K562 (cell line): Measurements from ENCODE around the gene PCNX3. TPM values are rescaled to one million over a fixed set of nuclear protein-coding genes. Genes with fewer than 3 reads are reported as not detected.

Experiments
- ATAC-seq: fragments of 200-7000 bp; cut with Tn5 transposase; 3 replicates; pipeline ENCODE4 v1.9.1; 2020; ENCODE audit warnings: moderate library complexity
- BruUV-seq: library from RNA; stranded (reverse); fragments of 400-500 nt; replicated peaks from 2 replicates; lab custom pipeline; 2021; lab: Mats Ljungman, UMichigan
- CTCF ChIA-PET: fragments of 300-600 bp; formaldehyde crosslinking; extraction: SDS; loops from one replicate; lab custom pipeline; 2021; ENCODE audit warnings: low intra/inter-chr PET ratio; lab: Yijun Ruan, JAX
- POLR2A ChIA-PET: fragments of 300-600, 350-650 bp; sonication (Branson Sonifier 250); formaldehyde crosslinking; extraction: SDS; loops from one replicate; lab custom pipeline; 2021; ENCODE audit warnings: antibody characterized with exemption, inconsistent platforms; lab: Yijun Ruan, JAX
- DNase-seq, 4 experiments: peaks; one replicate each; pipeline versions ENCODE4 v3.0.0 to v3.0.0-alpha.2; 2011 to 2018; ENCODE audit warnings: low spot score in 3 of 4, mixed read lengths in 3 of 4; ENCODE audit errors: extremely low read depth in 1 of 4
- FAIRE-seq: peaks from 2 replicates; lab custom pipeline; 2011; peaks lifted over from hg19 to GRCh38; lab: Jason Lieb, UNC
- H2AFZ ChIP-seq: 2 replicates; pipeline ENCODE4 v1.6.0; 2011; ENCODE audit warnings: low read depth, low read length, control low read depth, inconsistent platforms
- H3K27ac ChIP-seq: fragments of 200-600 bp; 3 replicates; pipeline ENCODE4 v1.8.0; 2011; ENCODE audit warnings: low read depth, mild to moderate bottlenecking, control low read depth, inconsistent platforms, low read length, moderate library complexity, mixed read lengths; ENCODE audit errors: extremely low read depth
- H3K27me3 ChIP-seq, 2 experiments: fragments of 300-600 bp in 1 of 2; 2 replicates in 1 of 2; 3 replicates in 1 of 2; pipeline versions ENCODE4 v1.6.0 to v1.8.0; 2011; ENCODE audit warnings: inconsistent platforms in 2 of 2, low read length in 2 of 2, mild to moderate bottlenecking in 1 of 2, mixed read lengths in 1 of 2, moderate library complexity in 1 of 2; ENCODE audit not compliant: control insufficient read depth in 2 of 2, insufficient read depth in 2 of 2
- H3K36me3 ChIP-seq: fragments of 300-600 bp; 3 replicates; pipeline ENCODE4 v1.8.0; 2011; ENCODE audit warnings: mild to moderate bottlenecking, low read length, inconsistent platforms; ENCODE audit not compliant: control insufficient read depth, insufficient read depth
- H3K4me1 ChIP-seq, 2 experiments: fragments of 200-600 bp in 1 of 2; replicated peaks in 1 of 2; 2 replicates in 1 of 2; 3 replicates in 1 of 2; pipeline versions ENCODE4 v1.5.1 to v1.8.0; 2011; ENCODE audit warnings: inconsistent platforms in 2 of 2, low read length in 2 of 2, mild to moderate bottlenecking in 1 of 2, mixed read lengths in 1 of 2, moderate library complexity in 1 of 2; ENCODE audit not compliant: control insufficient read depth in 2 of 2, insufficient read depth in 2 of 2
- H3K4me2 ChIP-seq: 2 replicates; pipeline ENCODE4 v1.6.1; 2011; ENCODE audit warnings: low read length, control low read depth, inconsistent platforms, mixed read lengths; ENCODE audit not compliant: insufficient read depth
- H3K4me3 ChIP-seq: fragments of 200-600 bp; sonication (generic), shearing (Covaris generic); 2 replicates; pipeline ENCODE4 v1.5.1; 2016; ENCODE audit warnings: control low read depth, inconsistent platforms
- H3K79me2 ChIP-seq: fragments of 200-600 bp; 3 replicates; pipeline ENCODE4 v1.8.0; 2011; ENCODE audit warnings: low read length, inconsistent platforms; ENCODE audit not compliant: control insufficient read depth, insufficient read depth
- H3K9ac ChIP-seq, 2 experiments: 2 replicates each; pipeline versions ENCODE4 v1.6.0 to v1.6.1; 2011; ENCODE audit warnings: low read depth in 2 of 2, low read length in 2 of 2, control low read depth in 1 of 2, inconsistent platforms in 1 of 2, mild to moderate bottlenecking in 1 of 2, mixed read lengths in 1 of 2; ENCODE audit not compliant: insufficient read depth in 1 of 2
- H3K9me1 ChIP-seq: one replicate; pipeline ENCODE4 v1.6.0; 2011; ENCODE audit warnings: inconsistent platforms, mild to moderate bottlenecking, low read length, moderate library complexity; ENCODE audit not compliant: control insufficient read depth, insufficient read depth
- H3K9me3 ChIP-seq: replicated peaks from 2 replicates; pipeline ENCODE4 v1.5.1; 2011; ENCODE audit warnings: low read depth, low read length, inconsistent platforms; ENCODE audit not compliant: control insufficient read depth, insufficient read depth
- H4K20me1 ChIP-seq: replicated peaks from 2 replicates; pipeline ENCODE4 v1.6.1; 2011; ENCODE audit warnings: low read length, inconsistent platforms, mixed read lengths; ENCODE audit not compliant: control insufficient read depth, insufficient read depth
- FOXP1 ChIP-seq: sonication (generic); formaldehyde crosslinking; IDR thresholded peaks from 2 replicates; pipeline ENCODE4 v1.8.0; 2022; ENCODE audit warnings: mild to moderate bottlenecking, missing genetic modification reagents
- PYGO2 ChIP-seq: fragments of 450-650 bp; IDR thresholded peaks from 2 replicates; pipeline ENCODE4 v1.6.1; 2016; ENCODE audit warnings: mild to moderate bottlenecking, missing genetic modification characterization, moderate library complexity, missing compliant biosample characterization
- ZNF143 ChIP-seq: sonication (generic); formaldehyde crosslinking; IDR thresholded peaks from 2 replicates; pipeline ENCODE4 v1.9.0; 2022; ENCODE audit warnings: mild to moderate bottlenecking, missing genetic modification reagents
- ZNF23 ChIP-seq: fragments of 250-450 bp; sonication (Bioruptor Pico); IDR thresholded peaks from 2 replicates; pipeline ENCODE4 v1.4.0; 2020; ENCODE audit warnings: mild to moderate bottlenecking
- WGBS: fragments of 100-300 bp; shearing (Covaris generic); methylation state at CpG from one replicate; pipeline ENCODE4 v1.1.6; 2016; ENCODE audit warnings: low coverage, mixed read lengths; ENCODE audit not compliant: insufficient coverage; ENCODE audit errors: missing lambda C conversion rate; 5-methylcytosine and 5-hydroxymethylcytosine counted together
- in situ Hi-C: fragments of 300-500 bp; cut with MboI; formaldehyde crosslinking; loops from 4 replicates; pipeline ENCODE4 v1.15.0; 2018; ENCODE audit warnings: inconsistent platforms, mixed read lengths
- intact Hi-C: fragments of 100-400 bp; cut with micrococcal nuclease; formaldehyde crosslinking; loops from 2 replicates; pipeline ENCODE4 v1.14.2; 2022
- polyA plus RNA-seq, 8 experiments: library from polyadenylated mRNA; depleted of rRNA in 4 of 8; stranded (reverse) in 5 of 8; unstranded in 3 of 8; fragments of >200 nt; fragmentation: Nextera tagmentation in 2 of 8; fragmentation: Illumina TruSeq in 1 of 8; extraction: Ambion mirVana in 2 of 8; extraction: Trizol in 1 of 8; gene quantifications; 2 replicates each; pipeline versions ENCODE4 v1.2.1 to v1.2.3, GENCODE V29; 2011 to 2014; ENCODE audit warnings: inconsistent platforms in 1 of 8, missing spikeins in 1 of 8
- total RNA-seq, 7 experiments: library from RNA; depleted of rRNA in 6 of 7; stranded (reverse); fragments of >200 nt in 6 of 7; fragmentation: Illumina TruSeq in 2 of 7; extraction: Trizol in 2 of 7; gene quantifications; 2 replicates each; pipeline versions ENCODE4 v1.2.1 to v1.2.3, GENCODE V29; 2011 to 2021; ENCODE audit warnings: low replicate concordance in 1 of 7
- TF ChIP-seq, protein P1 (sequence below): fragments of 250-450 bp; sonication (Bioruptor Pico); IDR thresholded peaks from 2 replicates; pipeline ENCODE4 v1.9.0; 2021; ENCODE audit warnings: mild to moderate bottlenecking
- TF ChIP-seq, protein P2 (sequence below): sonication (generic); formaldehyde crosslinking; IDR thresholded peaks from 2 replicates; pipeline ENCODE4 v1.8.0; 2023; ENCODE audit warnings: missing genetic modification reagents, mild to moderate bottlenecking, borderline replicate concordance

PCNX3 gene
- total and polyA plus RNA-seq, 9 of the 15 experiments (the other 6 are each of a cell fraction or from before 2014, with no cell fraction given): 0.11 to 47.8 (median 12.8) TPM

DNA sequence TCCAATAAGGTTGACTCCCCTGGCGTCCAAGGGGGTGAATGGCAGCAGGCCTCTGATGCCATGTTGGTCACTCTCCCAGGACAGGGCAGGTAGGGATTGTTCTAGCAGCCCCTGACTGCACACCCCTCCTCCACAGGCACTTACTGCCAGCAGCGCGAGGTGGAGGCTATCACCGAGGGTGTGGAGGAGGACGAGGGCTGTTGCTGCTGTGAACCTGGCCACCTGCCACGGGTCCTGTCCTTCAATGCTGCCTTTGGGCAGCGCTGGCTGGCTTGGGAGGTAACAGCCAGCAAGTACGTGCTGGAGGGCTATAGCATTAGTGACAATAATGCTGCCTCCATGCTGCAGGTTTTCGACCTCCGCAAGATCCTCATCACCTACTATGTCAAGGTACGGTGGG, 14.6 kb downstream of the PCNX3 start:
- no peak for FAIRE-seq
- Histone ChIP-seq H3K79me2 (no peaks in the 10 kb centered on the region; the same call in 2 of the 3 replicates), H4K20me1 (0 out of 2 replicates have a peak, but pooled peaks cover 5% of the 10 kb centered on the region), H3K27me3 (no peaks in the 10 kb centered on the region), H3K4me2 (no peak overlapping the region), H3K27ac (no peak overlapping the region), H3K9me1 (peaks cover 3% of the 10 kb centered on the region), H2AFZ (no peak overlapping the region), H3K9ac (peak overlapping the region in 1 of 2 experiments; percentile 46; a peak in 1 of 4 replicates), H3K4me3 (no peak overlapping the region), H3K4me1 (peaks cover under 1 to 33% of the 10 kb centered on the region in 2 experiments; a peak in 4 of 5 replicates), H3K9me3 (no peaks in the 10 kb centered on the region), H3K36me3 (peaks cover 93% of the 10 kb centered on the region; the same call in 2 of the 3 replicates)
- TF ChIP-seq, protein P1, sequence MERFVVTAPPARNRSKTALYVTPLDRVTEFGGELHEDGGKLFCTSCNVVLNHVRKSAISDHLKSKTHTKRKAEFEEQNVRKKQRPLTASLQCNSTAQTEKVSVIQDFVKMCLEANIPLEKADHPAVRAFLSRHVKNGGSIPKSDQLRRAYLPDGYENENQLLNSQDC (CRISPR knock-in tag): no peak
- TF ChIP-seq, protein P2, sequence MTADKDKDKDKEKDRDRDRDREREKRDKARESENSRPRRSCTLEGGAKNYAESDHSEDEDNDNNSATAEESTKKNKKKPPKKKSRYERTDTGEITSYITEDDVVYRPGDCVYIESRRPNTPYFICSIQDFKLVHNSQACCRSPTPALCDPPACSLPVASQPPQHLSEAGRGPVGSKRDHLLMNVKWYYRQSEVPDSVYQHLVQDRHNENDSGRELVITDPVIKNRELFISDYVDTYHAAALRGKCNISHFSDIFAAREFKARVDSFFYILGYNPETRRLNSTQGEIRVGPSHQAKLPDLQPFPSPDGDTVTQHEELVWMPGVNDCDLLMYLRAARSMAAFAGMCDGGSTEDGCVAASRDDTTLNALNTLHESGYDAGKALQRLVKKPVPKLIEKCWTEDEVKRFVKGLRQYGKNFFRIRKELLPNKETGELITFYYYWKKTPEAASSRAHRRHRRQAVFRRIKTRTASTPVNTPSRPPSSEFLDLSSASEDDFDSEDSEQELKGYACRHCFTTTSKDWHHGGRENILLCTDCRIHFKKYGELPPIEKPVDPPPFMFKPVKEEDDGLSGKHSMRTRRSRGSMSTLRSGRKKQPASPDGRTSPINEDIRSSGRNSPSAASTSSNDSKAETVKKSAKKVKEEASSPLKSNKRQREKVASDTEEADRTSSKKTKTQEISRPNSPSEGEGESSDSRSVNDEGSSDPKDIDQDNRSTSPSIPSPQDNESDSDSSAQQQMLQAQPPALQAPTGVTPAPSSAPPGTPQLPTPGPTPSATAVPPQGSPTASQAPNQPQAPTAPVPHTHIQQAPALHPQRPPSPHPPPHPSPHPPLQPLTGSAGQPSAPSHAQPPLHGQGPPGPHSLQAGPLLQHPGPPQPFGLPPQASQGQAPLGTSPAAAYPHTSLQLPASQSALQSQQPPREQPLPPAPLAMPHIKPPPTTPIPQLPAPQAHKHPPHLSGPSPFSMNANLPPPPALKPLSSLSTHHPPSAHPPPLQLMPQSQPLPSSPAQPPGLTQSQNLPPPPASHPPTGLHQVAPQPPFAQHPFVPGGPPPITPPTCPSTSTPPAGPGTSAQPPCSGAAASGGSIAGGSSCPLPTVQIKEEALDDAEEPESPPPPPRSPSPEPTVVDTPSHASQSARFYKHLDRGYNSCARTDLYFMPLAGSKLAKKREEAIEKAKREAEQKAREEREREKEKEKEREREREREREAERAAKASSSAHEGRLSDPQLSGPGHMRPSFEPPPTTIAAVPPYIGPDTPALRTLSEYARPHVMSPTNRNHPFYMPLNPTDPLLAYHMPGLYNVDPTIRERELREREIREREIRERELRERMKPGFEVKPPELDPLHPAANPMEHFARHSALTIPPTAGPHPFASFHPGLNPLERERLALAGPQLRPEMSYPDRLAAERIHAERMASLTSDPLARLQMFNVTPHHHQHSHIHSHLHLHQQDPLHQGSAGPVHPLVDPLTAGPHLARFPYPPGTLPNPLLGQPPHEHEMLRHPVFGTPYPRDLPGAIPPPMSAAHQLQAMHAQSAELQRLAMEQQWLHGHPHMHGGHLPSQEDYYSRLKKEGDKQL: no peak
- TF ChIP-seq PYGO2 (tag) (no peak), ZNF143 (CRISPR knock-in tag) (no peak), FOXP1 (no peak), ZNF23 (no peak)
- CTCF ChIA-PET: no interaction called here
- DNase-seq: no peak
- in situ Hi-C loops (no loop called here), intact Hi-C loops (no loop called here)
- POLR2A ChIA-PET: interaction anchor here (0.5 to 1.4 kb wide), 2 partner anchors 24 to 227 kb away, joined by 3 read pairs; no protein-coding TSS in a partner anchor
- WGBS: 85% methylated on average over 11 of the region's 11 CpGs
- BruUV-seq: no TSS peak
- no peak for ATAC-seq
